GM12865 (cell line): Measurements from ENCODE around the gene PDCD4.

Experiments used
- DNase-seq: peaks from one replicate; pipeline ENCODE4 v3.0.0; 2010; ENCODE audit warnings: low read depth
- H3K4me3 ChIP-seq: 2 replicates; pipeline ENCODE4 v1.5.1; 2011; ENCODE audit warnings: mild to moderate bottlenecking, low read depth, low read length, control low read depth
- TF ChIP-seq, protein P1 (sequence below): IDR thresholded peaks from 2 replicates; pipeline ENCODE4 v1.5.1; 2011; ENCODE audit warnings: low read length, control low read depth, low read depth, inconsistent platforms; ENCODE audit not compliant: insufficient read depth; ENCODE audit errors: missing control alignments

Gene PDCD4

DNA sequence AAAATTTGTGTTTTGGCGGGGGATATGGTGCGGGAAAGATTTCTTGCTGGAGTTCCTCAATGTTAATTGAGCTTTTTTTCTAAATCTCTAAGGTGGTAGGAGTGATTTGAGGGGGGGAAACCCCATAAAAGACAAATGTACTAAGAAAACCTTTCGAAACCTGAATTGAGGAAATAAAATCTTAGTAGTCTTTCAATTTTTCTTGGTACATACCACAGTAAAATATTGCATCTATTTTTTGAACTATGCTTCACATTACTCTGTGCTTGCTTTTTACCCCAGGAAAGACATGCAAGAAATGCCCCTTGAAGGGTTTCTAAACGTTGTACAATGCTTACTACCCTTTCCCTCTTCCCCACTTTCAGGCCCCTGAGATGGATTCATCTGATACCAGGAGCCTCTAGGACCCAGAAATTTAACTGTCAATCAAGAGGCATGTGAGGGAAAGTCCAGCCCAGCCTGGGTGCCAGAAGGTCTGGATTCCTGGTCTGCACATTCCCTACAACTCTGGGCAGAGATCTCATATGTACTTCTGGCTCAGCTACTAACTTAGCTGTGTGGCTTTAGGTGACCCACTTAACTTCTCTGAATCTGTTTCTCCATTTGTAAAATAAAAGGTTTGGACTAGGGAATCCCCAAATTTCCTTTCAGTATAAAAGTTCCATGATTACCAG, 5.8 kb upstream of the PDCD4 start:
- peak; percentile 46 for DNase-seq
- peak overlapping the region; percentile 61 for H3K4me3 ChIP-seq
- TF ChIP-seq, protein P1, sequence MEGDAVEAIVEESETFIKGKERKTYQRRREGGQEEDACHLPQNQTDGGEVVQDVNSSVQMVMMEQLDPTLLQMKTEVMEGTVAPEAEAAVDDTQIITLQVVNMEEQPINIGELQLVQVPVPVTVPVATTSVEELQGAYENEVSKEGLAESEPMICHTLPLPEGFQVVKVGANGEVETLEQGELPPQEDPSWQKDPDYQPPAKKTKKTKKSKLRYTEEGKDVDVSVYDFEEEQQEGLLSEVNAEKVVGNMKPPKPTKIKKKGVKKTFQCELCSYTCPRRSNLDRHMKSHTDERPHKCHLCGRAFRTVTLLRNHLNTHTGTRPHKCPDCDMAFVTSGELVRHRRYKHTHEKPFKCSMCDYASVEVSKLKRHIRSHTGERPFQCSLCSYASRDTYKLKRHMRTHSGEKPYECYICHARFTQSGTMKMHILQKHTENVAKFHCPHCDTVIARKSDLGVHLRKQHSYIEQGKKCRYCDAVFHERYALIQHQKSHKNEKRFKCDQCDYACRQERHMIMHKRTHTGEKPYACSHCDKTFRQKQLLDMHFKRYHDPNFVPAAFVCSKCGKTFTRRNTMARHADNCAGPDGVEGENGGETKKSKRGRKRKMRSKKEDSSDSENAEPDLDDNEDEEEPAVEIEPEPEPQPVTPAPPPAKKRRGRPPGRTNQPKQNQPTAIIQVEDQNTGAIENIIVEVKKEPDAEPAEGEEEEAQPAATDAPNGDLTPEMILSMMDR: no peak

- H3K4me3 ChIP-seq: peak overlapping the region; percentile 20
- DNase-seq: peak; percentile 82
Observed at GRCh38 chr10:110867011-110867806, 4.5 kb upstream of the PDCD4 start.

DNA sequence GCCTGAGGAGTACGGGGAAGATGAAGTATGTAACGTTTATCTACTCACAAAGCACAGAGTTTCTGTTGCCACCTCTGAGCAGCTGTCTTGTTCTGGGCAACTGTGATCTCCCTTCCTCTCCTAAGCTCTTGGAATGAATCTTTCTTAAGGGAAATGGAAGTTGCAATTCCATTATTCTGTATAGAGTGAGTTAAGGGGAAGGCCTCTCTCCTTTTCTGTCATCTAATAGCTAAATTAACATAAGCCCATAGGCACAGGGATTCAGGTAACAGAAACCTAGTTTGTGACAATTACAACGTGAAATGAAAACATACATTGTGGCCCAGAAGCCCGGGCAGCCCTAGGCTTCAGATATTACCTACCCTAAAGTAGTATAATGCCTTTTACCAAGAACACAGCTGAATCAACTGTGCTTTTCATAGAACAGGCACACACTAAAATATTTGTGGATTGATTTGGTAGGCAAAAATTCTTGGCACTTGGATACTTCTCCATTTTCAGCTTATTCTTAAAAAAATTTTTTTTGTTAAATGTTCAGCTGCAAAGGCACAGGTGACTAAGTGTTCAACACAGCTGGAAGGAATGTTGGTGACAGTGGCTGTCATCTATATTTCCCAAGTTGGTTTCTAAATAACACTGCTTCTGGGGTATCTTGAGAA, 3.8 kb upstream of the PDCD4 start:
- DNase-seq: peak; percentile 38
- H3K4me3 ChIP-seq: peak overlapping the region; percentile 20
- TF ChIP-seq, protein P1: no peak

- peak; percentile 90 for DNase-seq
Observed at GRCh38 chr10:110868981-110869380, 2.7 kb upstream of the PDCD4 start.

GRCh38 chr10:110870823-110871297, 868 bp upstream of the PDCD4 start:
- TF ChIP-seq, protein P1: no peak
- peak overlapping the region; percentile 95 for H3K4me3 ChIP-seq
- peak; percentile 61 for DNase-seq

More at GRCh38 chr10:110868981-110869380, 2.7 kb upstream of the PDCD4 start:
- TF ChIP-seq, protein P1: no peak
- H3K4me3 ChIP-seq: peak overlapping the region; percentile 42

- peak overlapping the region; percentile 95 for H3K4me3 ChIP-seq
- peak; percentile 88 for DNase-seq
- TF ChIP-seq, protein P1: peak; percentile 3
Observed at GRCh38 chr10:110872145-110872983, 636 bp downstream of the PDCD4 start.
